ENCODE measurements around the gene ZNF329.
A peak's percentile ranks its signal among the peaks of the same experiment; 100 is the strongest.
"Not testable (repeated sequence)": the region's sequence is repeated elsewhere in the genome, so short reads cannot be mapped to it uniquely, and the experiment has no call there.

The ZNF329 gene

DNA sequence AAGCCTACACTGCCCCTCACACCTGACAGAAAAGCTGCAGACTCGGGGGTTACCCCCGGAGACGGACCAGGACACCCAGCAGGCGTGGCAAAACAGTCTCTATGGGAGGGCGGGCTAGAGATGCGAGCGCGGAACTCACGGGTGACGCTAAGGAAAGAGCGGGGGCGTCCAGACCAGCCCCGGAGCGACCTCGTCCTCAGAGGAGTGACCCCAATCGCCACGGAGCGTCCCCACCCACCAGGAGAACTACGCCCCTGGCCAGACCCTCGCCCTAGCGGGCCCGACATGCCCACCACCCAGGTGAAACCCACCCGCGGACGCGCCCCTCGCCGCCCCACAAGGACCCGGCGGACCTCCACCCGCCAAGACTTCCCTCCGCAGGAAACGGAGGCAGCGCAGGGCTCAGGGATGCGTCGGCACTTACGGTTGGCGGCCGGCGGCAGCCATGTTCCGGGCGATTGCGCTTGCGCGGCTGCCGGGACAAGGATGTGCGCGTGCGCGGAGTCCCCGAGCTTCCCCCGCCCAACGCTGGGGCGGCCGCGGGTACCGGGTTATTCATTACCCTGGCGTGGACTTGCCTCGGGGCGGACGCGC lies at the start of gene ZNF329:
ZNF329 (minus strand) TSS at position 462 of the 594 bp plus-strand sequence. CDS start 21,286 bp downstream, outside the sequence.
- DNase-seq, result peak; percentile 85

DNA sequence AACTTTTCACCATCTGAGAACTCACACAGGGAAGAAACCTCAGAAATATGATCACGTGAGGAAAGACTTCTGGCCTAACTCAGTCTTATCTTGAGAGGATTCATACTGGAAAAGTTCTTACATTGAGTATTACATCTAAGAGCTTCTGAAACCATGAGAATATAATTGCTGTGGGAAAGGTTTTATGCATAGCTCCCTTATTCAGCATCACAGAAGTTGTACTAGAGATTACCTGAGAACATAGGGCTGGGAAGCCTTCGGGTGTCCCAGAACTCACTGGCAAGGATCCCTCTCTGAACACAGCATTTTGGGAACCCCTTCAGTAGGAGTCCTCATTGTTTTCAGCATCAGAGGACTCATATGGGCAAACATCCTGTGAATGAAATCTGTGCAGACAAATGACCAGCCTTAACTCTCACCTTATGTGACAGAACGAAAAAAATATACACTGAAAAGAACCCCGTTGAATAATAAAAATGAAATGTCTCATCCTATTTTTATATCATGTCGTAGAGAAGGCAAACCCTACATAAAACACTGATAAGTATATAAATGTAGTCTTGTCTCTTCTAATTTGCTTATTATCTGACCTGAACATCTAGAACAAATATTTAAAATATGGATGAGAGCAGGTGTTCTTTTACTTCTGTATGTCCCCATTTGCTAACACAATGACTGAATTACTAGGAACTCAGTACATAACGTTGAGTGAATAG lies 46.5 kb upstream of the ZNF329 start:
- no peak for DNase-seq

DNA sequence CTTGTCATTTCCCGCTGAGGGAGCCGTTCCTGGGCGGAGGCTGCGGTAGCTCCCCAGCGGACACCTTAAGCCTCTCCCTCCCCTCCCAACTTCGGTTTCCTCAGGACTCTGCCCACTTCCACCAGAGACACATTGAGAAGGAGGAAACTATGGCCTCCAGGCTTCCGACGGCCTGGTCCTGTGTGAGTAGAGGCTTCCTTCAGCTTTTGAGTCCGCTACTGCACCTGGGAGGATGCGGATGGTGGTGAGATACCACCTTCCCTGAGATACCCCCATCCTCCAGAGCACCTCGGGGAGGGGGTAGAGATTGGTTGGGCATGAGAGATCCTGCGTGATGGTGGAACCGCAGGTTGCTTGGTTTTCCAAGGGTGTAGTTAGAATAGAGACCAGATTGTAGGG lies 33.2 kb upstream of the ZNF329 start:
- DNase-seq, result no peak

DNA sequence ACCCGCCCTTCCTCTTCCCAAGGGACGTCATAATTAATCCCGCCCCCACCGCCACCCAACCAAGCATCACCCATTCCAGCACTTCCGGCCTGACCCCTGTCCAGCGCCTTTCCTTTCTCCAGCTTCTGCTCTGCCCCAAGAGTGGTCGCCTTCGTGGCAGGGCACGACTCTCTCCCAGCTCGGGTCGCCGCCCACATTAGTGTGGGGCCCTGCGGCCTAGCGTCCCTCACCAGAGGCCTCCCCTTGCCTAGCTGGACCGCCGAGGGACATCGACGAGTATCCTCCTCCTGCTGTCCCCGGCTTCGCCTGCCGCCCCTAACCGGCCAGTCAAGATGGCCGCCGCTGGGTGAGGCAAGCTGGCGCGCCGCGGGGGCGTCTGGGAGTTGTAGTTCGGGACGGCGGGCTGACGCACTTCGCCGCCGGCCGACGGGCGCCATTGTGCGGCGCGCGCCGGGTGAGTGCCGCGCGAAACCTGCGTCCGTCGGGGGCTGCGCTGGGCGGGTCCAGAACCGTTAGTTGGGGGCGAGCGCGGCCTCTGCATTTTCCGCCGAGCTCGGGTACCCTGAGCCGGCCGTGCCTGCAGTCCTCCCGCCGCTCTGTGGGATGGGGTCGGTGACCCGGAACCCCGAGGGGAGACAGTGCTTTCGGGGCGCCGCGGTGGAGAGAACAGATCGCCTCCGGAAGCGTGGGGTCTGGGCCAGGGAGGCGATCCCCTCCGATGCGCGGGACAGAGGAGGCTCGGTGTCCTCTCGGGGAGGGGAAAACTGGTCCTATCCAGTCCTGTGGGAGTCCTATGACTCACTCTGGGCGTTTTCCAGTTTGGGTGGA lies 32.6 kb upstream of the ZNF329 start, which contains the start of gene ZNF274:
ZNF274 (plus strand) TSS at position 73 of the 828 bp plus-strand sequence. CDS start 905 bp downstream, outside the sequence.
- DNase-seq, result peak; percentile 77

DNA sequence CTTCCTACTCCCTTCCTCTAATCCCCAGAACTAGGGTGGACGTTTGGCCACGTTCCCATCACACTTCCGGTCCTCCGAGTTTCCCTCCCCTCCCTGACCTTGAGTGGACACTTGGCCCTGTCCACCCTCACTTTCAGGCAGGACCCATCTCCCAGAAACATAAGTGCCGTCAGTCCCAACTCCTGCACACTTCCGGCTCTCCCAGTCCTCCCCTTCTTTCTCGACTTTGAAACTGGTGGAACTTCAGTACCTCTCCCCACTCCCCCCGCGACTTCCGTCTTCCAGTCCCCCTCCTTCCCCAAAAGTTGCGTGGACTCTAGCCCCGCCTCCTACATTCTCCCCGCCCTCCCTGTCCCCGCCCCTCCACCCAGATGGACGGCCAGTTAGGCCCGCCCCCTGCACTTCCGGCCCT lies 32.0 kb upstream of the ZNF329 start:
- no peak for DNase-seq

DNA sequence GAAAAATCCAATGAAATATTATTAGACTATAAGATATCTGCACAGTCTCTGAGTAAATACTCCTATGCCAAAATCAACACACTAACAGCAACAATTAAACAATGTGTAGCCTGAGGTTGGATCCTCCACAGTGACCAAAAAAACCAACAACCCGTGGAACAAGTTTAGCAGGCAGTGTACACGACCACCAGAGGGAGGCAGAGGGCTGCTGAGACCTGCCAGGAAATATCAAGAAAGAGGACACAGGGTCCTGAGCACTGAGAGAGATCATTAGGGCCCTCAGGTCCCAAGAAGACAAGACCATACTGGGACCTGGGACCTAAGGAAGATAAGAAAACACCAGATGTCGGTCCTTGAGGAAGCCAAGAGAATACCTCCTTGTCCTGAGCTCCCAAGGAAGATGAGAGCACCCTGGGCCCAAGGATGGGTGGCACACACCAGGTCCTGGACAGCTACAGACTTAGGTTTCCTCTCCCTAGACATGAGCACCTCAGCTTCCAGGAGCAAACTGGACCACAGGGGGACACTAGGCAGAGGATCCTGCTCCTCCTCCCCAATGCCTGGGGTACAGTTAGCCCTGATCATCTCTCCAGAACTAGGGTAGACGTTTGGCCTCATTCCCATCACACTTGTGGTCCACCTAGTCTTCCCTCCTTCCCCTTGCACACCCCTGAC lies 31.4 kb upstream of the ZNF329 start:
- no peak for DNase-seq

DNA sequence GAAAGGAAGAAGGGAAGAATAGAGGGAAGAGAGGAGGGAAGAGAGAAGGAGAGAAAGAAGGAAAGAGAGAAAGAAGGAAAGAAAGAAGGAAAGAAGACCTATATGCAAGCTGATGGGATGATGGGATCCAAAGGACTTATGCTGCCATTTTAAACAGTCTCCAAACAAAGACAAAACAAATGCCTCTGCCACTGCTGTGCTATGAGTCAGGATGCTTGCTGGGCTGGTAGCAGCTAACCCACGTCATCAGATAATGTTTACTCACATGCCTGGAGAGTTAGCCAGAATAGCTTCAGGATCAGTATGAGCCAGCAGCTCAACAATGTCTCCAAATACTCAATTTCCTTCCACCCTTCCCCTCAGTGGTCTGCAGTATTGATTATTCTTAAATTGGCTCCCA lies 20.3 kb upstream of the ZNF329 start:
- no peak for DNase-seq

DNA sequence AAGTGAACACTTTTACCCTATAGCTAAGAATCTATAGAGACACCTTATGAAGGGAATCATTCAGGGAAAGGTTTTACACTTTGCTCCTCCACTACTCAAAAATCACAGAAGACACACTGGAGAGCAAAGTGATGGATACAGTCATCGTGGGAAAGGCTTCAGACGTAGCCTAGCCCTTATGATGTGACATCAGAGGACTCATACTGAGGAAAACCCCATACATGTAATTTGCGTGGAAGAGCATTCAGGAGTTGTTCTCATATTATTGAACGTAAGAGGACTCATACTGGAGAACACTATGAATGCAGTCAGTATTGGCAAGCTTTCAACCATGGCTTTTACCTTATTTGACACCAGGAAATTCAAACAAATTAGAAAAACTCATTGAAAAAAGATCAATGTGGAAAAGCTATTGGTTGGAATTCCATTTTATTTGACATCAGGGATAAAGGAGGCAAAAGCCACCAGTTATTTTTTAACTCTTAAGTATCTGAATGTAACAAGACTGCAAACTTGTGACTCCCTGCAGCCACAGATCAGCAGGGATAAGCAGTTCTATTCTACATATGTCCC lies 16.2 kb upstream of the ZNF329 start:
- DNase-seq, result no peak

DNA sequence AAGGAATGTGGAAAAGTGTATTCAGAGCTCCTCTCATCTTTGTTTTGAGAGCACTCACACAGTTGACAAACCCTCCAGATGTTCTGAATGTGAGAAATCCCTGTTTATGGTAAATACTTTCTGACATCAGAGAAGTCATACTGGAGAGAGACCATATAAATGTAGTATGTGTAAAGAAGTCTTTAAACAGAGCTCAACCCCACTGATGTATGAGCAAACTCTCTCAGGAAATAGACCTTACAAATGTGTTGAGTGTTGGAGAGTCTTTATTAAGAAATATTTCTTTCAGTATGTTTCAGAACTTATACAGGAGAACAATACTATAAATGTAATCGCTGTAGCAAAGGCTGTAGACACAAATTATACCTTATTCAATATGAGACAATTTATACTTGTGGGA lies 15.7 kb upstream of the ZNF329 start:
- no peak for DNase-seq

DNA sequence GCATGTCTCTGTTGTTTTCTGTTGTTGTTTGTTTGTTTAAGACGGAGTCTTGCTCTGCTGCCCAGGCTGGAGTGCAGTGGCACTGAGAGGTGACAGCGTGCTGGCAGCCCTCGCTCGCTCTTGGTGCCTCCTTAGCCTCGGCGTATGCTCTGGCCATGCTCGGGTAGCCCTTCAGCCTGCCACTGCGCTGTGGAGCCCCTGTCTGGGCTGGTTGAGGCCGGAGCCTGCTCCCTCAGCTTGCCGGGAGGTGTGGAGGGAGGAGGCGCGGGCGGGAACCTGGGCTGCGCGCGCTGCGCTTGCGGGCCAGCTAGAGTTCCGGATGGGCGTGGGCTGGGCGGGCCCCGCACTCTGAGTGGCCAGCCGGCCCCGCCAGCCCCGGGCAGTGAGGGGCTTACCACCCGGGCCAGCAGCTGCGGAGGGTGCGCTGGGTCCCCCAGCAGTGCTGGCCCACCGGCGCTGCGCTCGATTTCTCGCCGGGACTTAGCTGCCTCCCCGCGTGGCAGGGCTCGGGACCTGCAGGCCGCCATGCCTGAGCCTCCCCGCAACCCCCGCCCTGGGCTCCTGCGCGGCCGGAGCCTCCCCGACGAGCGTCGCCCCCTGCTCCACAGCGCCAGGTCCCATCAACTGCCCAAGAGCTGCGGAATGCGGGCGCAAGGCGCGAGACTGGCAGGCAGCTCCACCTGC lies 6.6 kb upstream of the ZNF329 start:
- no peak for DNase-seq

DNA sequence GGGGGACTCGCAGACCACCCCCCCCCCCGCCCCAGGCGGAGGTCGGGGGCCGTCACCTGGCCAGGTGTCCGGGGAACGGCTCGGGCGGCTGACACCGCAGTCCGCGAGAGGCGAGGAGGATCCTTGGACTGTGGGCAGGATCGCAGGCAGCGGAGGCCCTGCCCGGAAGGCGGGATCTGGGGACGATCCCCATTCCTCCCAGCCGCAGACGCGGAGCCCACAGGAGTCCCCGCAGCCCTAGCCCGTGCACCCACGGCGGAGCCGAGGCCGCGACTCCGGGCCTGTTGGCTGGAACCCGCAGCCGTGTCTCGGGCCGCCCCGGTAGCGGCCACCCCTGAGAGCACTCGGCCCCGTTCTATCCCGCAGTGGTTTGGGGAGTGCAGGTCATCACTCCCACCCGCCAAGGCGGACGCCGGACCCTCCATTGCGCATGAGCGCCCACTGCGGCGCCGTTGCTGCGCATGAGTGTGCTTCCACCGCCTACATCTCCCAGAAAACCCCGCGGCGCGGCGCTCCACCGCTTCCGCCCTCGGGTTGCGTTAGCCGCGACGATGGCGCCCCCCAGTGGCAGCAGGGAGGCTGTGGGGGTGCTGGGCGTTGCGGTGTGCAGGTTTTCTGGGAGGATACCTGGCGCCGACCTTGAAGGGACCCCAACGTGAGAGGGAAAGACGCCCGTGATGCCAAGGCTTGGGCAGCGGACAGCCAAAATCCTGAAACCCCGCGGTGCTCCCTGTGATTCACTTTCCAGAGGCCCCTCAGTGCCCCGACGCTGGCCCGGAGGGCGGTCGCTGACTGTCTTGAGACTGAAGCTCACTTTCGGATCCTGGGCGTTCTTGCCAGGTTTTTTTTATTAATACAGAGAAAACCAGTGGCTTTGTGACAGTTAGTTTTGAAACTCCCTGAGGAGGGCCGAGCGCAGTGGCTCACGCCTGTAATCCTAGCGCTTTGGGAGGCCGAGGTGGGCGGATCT lies 4.4 kb upstream of the ZNF329 start:
- peak; percentile 96 for DNase-seq

DNA sequence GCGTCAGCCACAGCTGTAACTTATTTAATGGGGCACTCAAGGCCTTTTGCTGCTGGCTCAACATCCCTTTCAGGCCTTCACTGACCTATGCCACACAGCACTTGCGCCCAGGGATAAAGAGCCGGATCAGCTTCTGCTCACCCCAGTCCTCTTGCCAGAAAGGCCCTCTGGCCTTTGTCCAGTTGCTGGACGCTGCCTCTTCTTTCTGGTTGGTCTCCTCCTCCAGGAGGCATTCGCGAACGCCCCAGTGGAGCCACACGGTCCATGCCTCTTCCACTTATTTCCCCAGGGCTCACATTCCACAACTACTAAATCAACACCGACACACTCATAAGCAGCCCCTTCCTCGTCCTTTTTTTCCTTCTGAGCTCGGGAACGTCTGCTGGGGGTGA lies 3.7 kb upstream of the ZNF329 start:
- no peak for DNase-seq

DNA sequence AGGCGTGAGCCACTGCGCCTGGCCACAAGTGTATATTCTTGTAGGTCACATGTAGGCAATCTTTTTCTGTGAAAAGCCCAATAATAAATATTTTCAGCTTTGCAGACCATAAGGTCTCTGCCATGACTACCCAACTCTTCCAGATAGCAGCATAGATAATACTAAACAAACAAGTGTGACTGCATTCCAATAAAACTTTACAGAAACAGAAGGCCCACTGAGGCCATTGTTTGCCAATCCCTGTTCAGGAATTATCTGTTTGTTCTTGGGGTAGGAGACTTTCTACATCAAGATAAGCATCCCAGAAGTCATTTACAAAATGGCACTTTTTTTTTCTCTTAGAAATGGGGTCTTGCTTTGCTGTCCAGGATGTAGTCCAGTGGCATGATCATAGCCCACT lies 2.8 kb upstream of the ZNF329 start:
- DNase-seq, result no peak

DNA sequence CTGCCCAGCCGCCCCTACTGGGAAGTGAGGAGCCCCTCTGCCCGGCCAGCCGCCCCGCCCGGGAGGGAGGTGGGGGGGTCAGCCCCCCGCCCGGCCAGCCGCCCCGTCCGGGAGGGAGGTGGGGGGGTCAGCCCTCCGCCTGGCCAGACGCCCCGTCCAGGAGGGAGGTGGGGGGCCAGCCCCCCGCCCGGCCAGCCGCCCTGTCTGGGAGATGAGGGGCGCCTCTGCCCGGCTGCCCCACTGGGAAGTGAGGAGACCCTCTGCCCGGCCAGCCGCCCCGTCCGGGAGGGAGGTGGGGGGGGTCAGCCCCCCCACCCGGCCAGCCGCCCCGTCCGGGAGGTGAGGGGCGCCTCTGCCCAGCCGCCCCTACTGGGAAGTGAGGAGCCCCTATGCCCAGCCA lies 3.1 kb downstream of the ZNF329 start:
- DNase-seq, result not testable (repeated sequence)

DNA sequence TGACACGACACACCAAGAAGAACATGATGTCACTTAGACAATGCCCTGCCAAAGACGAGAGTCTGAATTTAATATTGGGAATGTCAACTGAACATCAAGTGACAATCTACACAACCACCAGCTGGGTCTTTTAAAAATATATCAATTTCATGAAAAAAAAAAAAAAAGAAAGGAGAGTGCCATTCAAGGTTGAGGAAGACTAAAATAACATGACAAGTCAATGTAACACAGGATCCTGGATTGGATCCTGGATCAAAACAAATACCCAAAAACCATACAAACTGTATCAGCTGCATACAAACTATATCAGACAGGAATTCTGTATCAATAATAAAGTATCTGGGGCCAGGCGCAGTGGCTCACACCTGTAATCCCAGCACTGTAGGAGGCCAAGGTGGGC lies 4.7 kb downstream of the ZNF329 start:
- DNase-seq, result no peak

DNA sequence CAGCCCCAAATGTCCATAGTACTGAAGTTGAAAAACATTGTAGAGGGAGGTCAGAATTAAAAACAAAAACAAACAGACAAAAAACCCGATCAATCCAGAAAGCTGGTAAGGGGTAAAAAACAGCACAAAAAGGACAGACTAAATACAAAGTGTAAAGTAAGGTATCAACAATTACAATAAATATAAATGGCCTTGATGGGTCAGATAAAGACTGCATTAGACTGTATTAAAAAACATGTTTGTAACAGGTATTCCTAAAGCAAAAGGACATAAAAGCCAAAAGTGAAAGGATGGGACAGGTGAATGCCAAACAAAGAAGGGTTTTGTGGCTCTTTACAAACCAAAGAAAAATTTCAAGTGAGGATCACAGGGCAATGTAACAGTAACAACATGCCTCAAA lies 16.3 kb downstream of the ZNF329 start:
- DNase-seq, result no peak

DNA sequence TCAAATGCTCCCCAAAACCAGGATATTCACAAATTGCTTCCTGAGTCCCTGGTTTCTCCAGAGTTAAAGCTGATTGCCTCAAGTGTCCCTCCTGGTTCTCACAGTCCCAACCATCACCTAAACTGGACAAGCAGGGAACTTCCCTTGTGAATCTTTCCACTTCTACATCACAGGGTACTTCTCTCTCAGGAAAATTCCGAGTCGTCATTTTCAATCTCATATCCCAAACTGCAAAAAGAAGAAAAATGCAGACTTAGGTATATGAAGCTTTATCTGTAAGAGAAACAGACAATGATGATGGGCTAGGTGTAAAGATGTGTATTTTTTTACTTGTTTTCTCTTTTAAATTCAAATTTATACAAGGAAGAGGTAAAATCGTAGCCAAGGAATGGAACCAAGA lies 21.3 kb downstream of the ZNF329 start:
- no peak for DNase-seq

DNA sequence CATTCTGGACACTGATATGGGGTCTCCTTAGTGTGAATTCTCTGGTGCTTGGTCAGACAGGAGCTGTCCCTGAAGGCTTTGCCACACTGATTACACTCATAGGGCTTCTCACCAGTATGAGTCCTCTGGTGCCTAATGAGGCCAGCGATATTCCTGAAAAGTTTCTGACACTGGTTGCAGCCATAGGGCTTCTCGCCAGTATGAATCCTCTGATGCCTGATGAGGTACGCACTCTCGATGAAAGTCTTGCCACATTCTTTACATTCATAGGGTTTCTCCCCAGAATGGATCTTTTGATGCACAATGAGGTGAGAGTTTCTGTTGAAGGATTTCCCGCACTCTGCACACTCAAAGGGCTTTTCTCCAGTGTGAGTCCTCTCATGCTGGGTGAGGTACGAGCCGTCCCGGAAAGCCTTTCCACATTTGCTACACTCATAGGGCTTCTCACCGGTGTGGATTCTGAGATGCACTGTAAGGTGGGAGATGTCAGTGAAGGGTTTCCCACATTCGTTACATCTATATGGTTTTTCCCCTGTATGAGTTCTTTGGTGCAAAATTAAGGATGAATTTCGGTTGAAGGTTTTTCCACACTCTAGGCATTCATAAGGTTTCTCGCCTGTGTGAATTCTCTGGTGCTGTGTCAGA lies 22.4 kb downstream of the ZNF329 start:
- no peak for DNase-seq

DNA sequence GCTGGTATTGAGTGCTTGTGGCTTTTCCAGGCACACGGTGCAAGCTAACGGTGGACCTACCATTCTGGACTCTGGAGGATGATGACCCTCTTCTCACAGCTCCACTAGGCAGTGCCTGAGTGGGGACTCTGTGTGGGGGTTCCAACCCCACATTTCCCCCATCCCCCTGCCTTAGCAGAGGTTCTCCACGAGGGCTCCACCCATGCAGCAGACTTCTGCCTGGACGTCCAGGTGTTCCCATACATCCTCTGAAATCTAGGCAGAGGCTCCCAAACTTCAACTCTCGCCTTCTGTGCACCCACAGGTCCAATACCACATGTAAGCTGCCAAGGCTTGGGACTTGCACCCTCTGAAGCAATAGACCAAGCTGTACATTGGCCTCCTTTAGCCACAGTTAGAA lies 27.2 kb downstream of the ZNF329 start:
- no peak for DNase-seq

DNA sequence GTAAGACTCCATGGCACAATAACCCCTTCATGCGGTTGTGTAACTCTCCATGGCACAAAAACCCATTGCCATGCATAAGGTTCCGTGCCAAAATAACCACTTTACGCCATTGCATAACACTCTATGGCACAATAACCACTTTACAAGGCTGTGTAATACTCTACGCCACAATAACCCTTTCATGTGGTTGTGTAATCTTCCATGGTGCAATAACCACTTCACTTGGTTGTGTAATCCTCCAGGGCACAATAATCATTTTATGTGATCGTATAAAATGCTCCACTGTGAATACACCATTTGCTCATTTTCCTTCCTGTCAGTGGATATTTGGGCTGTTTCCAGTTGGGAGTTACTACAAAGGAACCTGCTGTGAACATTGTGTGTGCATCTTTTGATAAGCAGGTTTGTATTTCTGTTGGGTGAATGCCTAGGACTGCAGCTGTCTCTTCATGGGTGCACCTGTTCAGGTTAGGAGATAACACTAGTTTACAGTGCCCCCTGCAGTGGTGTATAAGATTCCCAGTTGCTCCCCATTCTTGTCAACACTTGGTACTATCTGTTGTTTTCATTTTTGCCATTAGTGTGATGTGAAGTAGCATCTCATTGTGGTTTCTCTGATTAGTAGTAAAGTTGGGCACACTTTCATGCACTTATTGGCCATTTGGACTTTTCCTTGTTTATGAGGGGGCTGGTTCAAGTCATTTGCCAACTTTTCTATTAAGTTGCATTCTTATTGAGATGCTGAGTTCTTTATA lies 31.4 kb downstream of the ZNF329 start:
- DNase-seq, result no peak

Data from NCI-H774 (cell line).